GM12864 (cell line): ENCODE data around the gene ACTA1.
"Not testable (repeated sequence)": the region's sequence is repeated elsewhere in the genome, so short reads cannot be mapped to it uniquely, and the experiment has no call there.

ENCODE experiments used
- DNase-seq: peaks from one replicate; pipeline ENCODE4 v3.0.0-alpha.2; 2011; ENCODE audit warnings: low read depth
- H3K4me3 ChIP-seq: 2 replicates; pipeline ENCODE4 v1.5.1; 2011; ENCODE audit warnings: mild to moderate bottlenecking, low read depth, low read length, control low read depth
- CTCF ChIP-seq: IDR thresholded peaks from 2 replicates; pipeline ENCODE4 v1.5.1; 2011; ENCODE audit warnings: low read depth, mild to moderate bottlenecking, moderate library complexity, low read length, control low read depth, inconsistent platforms; ENCODE audit errors: missing control alignments

ACTA1 gene

GRCh38 chr1:229434005-229434640, at the start of gene ACTA1:
Gene ACTA1, minus strand, starts transcription at chr1:229434094. Its CDS starts 979 bp downstream, at chr1:229433115.
- no peak within 1 kb of the TSS for H3K4me3 ChIP-seq
- DNase-seq, result no peak
- no peak for TF ChIP-seq CTCF

- no peak overlapping the region for H3K4me3 ChIP-seq
- DNase-seq, result no peak
- TF ChIP-seq CTCF, result no peak
Measured at GRCh38 chr1:229482511-229482910, 48.6 kb upstream of the ACTA1 start.

- no peak for TF ChIP-seq CTCF
- no peak for DNase-seq
- H3K4me3 ChIP-seq, result no peak overlapping the region
Measured at GRCh38 chr1:229480495-229480894, 46.6 kb upstream of the ACTA1 start.

- TF ChIP-seq CTCF, result no peak
- H3K4me3 ChIP-seq, result no peak overlapping the region
- peak; percentile 69 for DNase-seq
Measured at GRCh38 chr1:229479660-229480399, 45.9 kb upstream of the ACTA1 start.

GRCh38 chr1:229478852-229479251, 45.0 kb upstream of the ACTA1 start:
- H3K4me3 ChIP-seq, result no peak overlapping the region
- no peak for TF ChIP-seq CTCF
- DNase-seq, result peak; percentile 26

- H3K4me3 ChIP-seq, DNase-seq: not testable (repeated sequence)
Measured at GRCh38 chr1:229475859-229476258, 42.0 kb upstream of the ACTA1 start.

- DNase-seq, result no peak
- H3K4me3 ChIP-seq, result no peak overlapping the region
- TF ChIP-seq CTCF, result no peak
Measured at GRCh38 chr1:229474509-229474908, 40.6 kb upstream of the ACTA1 start.
